GM19455 (cell line): ENCODE results near the gene TMEM179.

Source experiments
- ATAC-seq: cut with Tn5 transposase; IDR thresholded peaks from one replicate; pipeline ENCODE4 v1.9.1; 2021; ENCODE audit not compliant: unreplicated experiment

The TMEM179 gene

GRCh38 chr14:104547310-104547997, 57.1 kb downstream of the TMEM179 start:
- ATAC-seq = no peak

GRCh38 chr14:104546591-104547309, 57.8 kb downstream of the TMEM179 start:
- no peak for ATAC-seq

- ATAC-seq = no peak
These were observed 58.5 kb downstream of the TMEM179 start for GRCh38 chr14:104545942-104546501.

- no peak for ATAC-seq
These were observed 59.2 kb downstream of the TMEM179 start for GRCh38 chr14:104545151-104545941.

GRCh38 chr14:104544362-104544961, 60.1 kb downstream of the TMEM179 start:
- ATAC-seq = no peak

GRCh38 chr14:104542871-104543830, 61.4 kb downstream of the TMEM179 start:
- no peak for ATAC-seq

- ATAC-seq = no peak
These were observed 62.6 kb downstream of the TMEM179 start for GRCh38 chr14:104541905-104542465.
